GM23338 (cell line): Measurements from ENCODE around the gene TRAK1.

Experiments used
- CREB1 ChIP-seq: fragments of 250-450 bp; sonication (Bioruptor Pico); IDR thresholded peaks from 2 replicates; pipeline ENCODE4 v1.5.0; 2020; ENCODE audit warnings: low read depth, mild to moderate bottlenecking, moderate library complexity
- EZH2 ChIP-seq: fragments of 200-600 bp; sonication (generic); IDR thresholded peaks from one replicate; pipeline ENCODE4 v1.8.0; 2017; ENCODE audit warnings: antibody characterized with exemption, mild to moderate bottlenecking, low read depth; ENCODE audit not compliant: unreplicated experiment
- EZH2phosphoT487 ChIP-seq: fragments of 200-600 bp; sonication (generic); IDR thresholded peaks from one replicate; pipeline ENCODE4 v1.8.1; 2018; ENCODE audit warnings: antibody characterized with exemption; ENCODE audit not compliant: unreplicated experiment
- JUNB ChIP-seq: IDR thresholded peaks from one replicate; pipeline ENCODE4 v1.6.1; 2016; ENCODE audit warnings: antibody characterized with exemption; ENCODE audit not compliant: unreplicated experiment
- NANOG ChIP-seq: IDR thresholded peaks from 2 replicates; pipeline ENCODE4 v1.6.1; 2016; ENCODE audit warnings: antibody characterized with exemption, borderline replicate concordance
- POLR2AphosphoS5 ChIP-seq: IDR thresholded peaks from 2 replicates; pipeline ENCODE4 v1.6.1; 2016; ENCODE audit warnings: antibody characterized with exemption, low read depth
- STAT1 ChIP-seq: IDR thresholded peaks from one replicate; pipeline ENCODE4 v1.6.1; 2016; ENCODE audit warnings: antibody characterized with exemption; ENCODE audit not compliant: unreplicated experiment
- ZNF114 ChIP-seq: fragments of 250-450 bp; sonication (Bioruptor Pico); IDR thresholded peaks from 2 replicates; pipeline ENCODE4 v1.5.0; 2020; ENCODE audit warnings: mild to moderate bottlenecking, moderate library complexity
- ZNF331 ChIP-seq: fragments of 250-450 bp; sonication (Bioruptor Pico); IDR thresholded peaks from 2 replicates; pipeline ENCODE4 v1.5.0; 2020; ENCODE audit warnings: low read depth, mild to moderate bottlenecking, moderate library complexity
- TF ChIP-seq, protein P1 (sequence below), 2 experiments: fragments of 200-600 bp in 1 of 2; sonication (generic) in 1 of 2; conservative IDR thresholded peaks; 2 replicates each; pipeline versions ENCODE4 v1.5.1 to v1.6.1; 2016 to 2017; ENCODE audit warnings: antibody characterized with exemption in 2 of 2, low read depth in 2 of 2, mild to moderate bottlenecking in 2 of 2, moderate library complexity in 1 of 2
- TF ChIP-seq, protein P2 (sequence below): IDR thresholded peaks from one replicate; pipeline ENCODE4 v1.6.1; 2018; ENCODE audit warnings: antibody characterized with exemption; ENCODE audit not compliant: unreplicated experiment
- TF ChIP-seq, protein P3 (sequence below): IDR thresholded peaks from 2 replicates; pipeline ENCODE4 v1.6.1; 2016; ENCODE audit warnings: antibody characterized with exemption
- TF ChIP-seq, protein P4 (sequence below): fragments of 250-450 bp; sonication (Bioruptor Pico); IDR thresholded peaks from 2 replicates; pipeline ENCODE4 v1.5.0; 2020; ENCODE audit warnings: mild to moderate bottlenecking, moderate library complexity

DNA sequence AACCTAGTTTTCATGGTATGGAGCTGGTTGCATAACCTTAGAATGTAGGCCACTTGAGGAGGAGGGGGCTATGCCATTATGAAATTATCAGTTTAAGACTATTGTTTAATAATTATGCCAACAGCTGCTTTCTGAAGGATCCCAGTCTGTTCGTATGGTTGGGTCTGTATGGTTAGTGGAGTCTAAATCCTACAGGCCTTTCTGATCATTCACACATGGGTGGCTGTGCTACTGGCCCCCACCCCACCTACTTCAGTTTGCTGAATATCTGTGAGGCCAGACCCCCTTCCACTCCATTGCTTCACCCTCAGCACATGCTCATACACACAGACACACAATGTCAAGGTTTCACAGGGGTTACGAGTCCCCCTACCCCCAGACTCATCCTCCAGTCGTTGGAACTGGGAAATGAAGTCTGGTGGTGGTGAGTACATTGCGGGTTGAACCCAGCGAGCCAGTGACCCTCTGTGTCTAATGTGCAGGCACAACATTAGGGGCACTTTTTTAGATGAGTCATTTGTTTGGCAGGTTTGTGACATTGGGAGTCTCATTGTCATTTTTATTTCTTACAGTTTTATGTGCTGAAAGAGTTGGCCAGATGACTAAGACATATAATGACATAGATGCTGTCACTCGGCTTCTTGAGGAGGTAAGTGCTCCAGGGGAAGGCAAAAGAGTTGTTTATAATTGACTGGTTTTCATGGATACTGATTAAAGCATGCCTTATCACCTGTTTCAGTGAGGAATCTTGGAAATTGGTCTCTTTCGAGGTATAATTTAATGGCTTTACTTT, 85.3 kb downstream of the TRAK1 start:
- TF ChIP-seq, protein P1, sequence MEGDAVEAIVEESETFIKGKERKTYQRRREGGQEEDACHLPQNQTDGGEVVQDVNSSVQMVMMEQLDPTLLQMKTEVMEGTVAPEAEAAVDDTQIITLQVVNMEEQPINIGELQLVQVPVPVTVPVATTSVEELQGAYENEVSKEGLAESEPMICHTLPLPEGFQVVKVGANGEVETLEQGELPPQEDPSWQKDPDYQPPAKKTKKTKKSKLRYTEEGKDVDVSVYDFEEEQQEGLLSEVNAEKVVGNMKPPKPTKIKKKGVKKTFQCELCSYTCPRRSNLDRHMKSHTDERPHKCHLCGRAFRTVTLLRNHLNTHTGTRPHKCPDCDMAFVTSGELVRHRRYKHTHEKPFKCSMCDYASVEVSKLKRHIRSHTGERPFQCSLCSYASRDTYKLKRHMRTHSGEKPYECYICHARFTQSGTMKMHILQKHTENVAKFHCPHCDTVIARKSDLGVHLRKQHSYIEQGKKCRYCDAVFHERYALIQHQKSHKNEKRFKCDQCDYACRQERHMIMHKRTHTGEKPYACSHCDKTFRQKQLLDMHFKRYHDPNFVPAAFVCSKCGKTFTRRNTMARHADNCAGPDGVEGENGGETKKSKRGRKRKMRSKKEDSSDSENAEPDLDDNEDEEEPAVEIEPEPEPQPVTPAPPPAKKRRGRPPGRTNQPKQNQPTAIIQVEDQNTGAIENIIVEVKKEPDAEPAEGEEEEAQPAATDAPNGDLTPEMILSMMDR (conservative IDR thresholded peaks at IDR 0.05; ENCODE audit: low read depth in 2 of 2) = no peak
- no peak for TF ChIP-seq EZH2phosphoT487
- no peak for TF ChIP-seq POLR2AphosphoS5
- TF ChIP-seq EZH2 = no peak
- no peak for TF ChIP-seq CREB1 (CRISPR knock-in tag)
- TF ChIP-seq STAT1 = no peak
- TF ChIP-seq JUNB = no peak
- no peak for TF ChIP-seq ZNF331 (CRISPR knock-in tag)
- no peak for TF ChIP-seq NANOG
- TF ChIP-seq, protein P2, sequence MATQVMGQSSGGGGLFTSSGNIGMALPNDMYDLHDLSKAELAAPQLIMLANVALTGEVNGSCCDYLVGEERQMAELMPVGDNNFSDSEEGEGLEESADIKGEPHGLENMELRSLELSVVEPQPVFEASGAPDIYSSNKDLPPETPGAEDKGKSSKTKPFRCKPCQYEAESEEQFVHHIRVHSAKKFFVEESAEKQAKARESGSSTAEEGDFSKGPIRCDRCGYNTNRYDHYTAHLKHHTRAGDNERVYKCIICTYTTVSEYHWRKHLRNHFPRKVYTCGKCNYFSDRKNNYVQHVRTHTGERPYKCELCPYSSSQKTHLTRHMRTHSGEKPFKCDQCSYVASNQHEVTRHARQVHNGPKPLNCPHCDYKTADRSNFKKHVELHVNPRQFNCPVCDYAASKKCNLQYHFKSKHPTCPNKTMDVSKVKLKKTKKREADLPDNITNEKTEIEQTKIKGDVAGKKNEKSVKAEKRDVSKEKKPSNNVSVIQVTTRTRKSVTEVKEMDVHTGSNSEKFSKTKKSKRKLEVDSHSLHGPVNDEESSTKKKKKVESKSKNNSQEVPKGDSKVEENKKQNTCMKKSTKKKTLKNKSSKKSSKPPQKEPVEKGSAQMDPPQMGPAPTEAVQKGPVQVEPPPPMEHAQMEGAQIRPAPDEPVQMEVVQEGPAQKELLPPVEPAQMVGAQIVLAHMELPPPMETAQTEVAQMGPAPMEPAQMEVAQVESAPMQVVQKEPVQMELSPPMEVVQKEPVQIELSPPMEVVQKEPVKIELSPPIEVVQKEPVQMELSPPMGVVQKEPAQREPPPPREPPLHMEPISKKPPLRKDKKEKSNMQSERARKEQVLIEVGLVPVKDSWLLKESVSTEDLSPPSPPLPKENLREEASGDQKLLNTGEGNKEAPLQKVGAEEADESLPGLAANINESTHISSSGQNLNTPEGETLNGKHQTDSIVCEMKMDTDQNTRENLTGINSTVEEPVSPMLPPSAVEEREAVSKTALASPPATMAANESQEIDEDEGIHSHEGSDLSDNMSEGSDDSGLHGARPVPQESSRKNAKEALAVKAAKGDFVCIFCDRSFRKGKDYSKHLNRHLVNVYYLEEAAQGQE = no peak
- TF ChIP-seq, protein P3, sequence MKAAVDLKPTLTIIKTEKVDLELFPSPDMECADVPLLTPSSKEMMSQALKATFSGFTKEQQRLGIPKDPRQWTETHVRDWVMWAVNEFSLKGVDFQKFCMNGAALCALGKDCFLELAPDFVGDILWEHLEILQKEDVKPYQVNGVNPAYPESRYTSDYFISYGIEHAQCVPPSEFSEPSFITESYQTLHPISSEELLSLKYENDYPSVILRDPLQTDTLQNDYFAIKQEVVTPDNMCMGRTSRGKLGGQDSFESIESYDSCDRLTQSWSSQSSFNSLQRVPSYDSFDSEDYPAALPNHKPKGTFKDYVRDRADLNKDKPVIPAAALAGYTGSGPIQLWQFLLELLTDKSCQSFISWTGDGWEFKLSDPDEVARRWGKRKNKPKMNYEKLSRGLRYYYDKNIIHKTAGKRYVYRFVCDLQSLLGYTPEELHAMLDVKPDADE = no peak
- no peak for TF ChIP-seq ZNF114
- TF ChIP-seq, protein P4, sequence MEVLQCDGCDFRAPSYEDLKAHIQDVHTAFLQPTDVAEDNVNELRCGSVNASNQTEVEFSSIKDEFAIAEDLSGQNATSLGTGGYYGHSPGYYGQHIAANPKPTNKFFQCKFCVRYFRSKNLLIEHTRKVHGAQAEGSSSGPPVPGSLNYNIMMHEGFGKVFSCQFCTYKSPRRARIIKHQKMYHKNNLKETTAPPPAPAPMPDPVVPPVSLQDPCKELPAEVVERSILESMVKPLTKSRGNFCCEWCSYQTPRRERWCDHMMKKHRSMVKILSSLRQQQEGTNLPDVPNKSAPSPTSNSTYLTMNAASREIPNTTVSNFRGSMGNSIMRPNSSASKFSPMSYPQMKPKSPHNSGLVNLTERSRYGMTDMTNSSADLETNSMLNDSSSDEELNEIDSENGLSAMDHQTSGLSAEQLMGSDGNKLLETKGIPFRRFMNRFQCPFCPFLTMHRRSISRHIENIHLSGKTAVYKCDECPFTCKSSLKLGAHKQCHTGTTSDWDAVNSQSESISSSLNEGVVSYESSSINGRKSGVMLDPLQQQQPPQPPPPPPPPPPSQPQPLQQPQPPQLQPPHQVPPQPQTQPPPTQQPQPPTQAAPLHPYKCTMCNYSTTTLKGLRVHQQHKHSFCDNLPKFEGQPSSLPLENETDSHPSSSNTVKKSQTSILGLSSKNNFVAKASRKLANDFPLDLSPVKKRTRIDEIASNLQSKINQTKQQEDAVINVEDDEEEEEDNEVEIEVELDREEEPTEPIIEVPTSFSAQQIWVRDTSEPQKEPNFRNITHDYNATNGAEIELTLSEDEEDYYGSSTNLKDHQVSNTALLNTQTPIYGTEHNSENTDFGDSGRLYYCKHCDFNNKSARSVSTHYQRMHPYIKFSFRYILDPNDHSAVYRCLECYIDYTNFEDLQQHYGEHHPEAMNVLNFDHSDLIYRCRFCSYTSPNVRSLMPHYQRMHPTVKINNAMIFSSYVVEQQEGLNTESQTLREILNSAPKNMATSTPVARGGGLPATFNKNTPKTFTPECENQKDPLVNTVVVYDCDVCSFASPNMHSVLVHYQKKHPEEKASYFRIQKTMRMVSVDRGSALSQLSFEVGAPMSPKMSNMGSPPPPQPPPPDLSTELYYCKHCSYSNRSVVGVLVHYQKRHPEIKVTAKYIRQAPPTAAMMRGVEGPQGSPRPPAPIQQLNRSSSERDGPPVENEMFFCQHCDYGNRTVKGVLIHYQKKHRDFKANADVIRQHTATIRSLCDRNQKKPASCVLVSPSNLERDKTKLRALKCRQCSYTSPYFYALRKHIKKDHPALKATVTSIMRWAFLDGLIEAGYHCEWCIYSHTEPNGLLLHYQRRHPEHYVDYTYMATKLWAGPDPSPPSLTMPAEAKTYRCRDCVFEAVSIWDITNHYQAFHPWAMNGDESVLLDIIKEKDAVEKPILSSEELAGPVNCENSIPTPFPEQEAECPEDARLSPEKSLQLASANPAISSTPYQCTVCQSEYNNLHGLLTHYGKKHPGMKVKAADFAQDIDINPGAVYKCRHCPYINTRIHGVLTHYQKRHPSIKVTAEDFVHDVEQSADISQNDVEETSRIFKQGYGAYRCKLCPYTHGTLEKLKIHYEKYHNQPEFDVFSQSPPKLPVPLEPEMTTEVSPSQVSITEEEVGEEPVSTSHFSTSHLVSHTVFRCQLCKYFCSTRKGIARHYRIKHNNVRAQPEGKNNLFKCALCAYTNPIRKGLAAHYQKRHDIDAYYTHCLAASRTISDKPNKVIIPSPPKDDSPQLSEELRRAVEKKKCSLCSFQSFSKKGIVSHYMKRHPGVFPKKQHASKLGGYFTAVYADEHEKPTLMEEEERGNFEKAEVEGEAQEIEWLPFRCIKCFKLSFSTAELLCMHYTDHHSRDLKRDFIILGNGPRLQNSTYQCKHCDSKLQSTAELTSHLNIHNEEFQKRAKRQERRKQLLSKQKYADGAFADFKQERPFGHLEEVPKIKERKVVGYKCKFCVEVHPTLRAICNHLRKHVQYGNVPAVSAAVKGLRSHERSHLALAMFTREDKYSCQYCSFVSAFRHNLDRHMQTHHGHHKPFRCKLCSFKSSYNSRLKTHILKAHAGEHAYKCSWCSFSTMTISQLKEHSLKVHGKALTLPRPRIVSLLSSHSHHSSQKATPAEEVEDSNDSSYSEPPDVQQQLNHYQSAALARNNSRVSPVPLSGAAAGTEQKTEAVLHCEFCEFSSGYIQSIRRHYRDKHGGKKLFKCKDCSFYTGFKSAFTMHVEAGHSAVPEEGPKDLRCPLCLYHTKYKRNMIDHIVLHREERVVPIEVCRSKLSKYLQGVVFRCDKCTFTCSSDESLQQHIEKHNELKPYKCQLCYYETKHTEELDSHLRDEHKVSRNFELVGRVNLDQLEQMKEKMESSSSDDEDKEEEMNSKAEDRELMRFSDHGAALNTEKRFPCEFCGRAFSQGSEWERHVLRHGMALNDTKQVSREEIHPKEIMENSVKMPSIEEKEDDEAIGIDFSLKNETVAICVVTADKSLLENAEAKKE (CRISPR knock-in tag) = no peak
